ENCODE measurements around the gene MAP6.

The MAP6 gene

GRCh38 chr11:75558939-75559843, 109.6 kb downstream of the MAP6 start:
- no peak for DNase-seq
- H3K4me1 ChIP-seq (ENCODE audit: control insufficient read depth, insufficient read depth, low read length, poor library complexity, severe bottlenecking), result peaks cover 19% of the 10 kb centered on the region
- H3K9me3 ChIP-seq (ENCODE audit: control insufficient read depth, low read length), result no peaks in the 10 kb centered on the region
- H3K27ac ChIP-seq (ENCODE audit: insufficient read depth, low read length, poor library complexity, severe bottlenecking), result no peak overlapping the region
- no peaks in the 10 kb centered on the region for H3K36me3 ChIP-seq (ENCODE audit: control insufficient read depth, insufficient read depth, low read length)
- H3K4me3 ChIP-seq (ENCODE audit: insufficient read depth, low read depth, low read length, poor library complexity, severe bottlenecking), result no peak overlapping the region
- no peaks in the 10 kb centered on the region for H3K27me3 ChIP-seq (replicated peaks; ENCODE audit: control insufficient read depth, insufficient read depth, low read length, poor library complexity, severe bottlenecking)

- Histone ChIP-seq H3K4me3 (ENCODE audit: insufficient read depth, low read depth, low read length, poor library complexity, severe bottlenecking) (no peak overlapping the region), H3K4me1 (ENCODE audit: control insufficient read depth, insufficient read depth, low read length, poor library complexity, severe bottlenecking) (peaks cover 9% of the 10 kb centered on the region), H3K36me3 (ENCODE audit: control insufficient read depth, insufficient read depth, low read length) (no peaks in the 10 kb centered on the region), H3K9me3 (ENCODE audit: control insufficient read depth, low read length) (no peaks in the 10 kb centered on the region), H3K27ac (ENCODE audit: insufficient read depth, low read length, poor library complexity, severe bottlenecking) (no peak overlapping the region), H3K27me3 (replicated peaks; ENCODE audit: control insufficient read depth, insufficient read depth, low read length, poor library complexity, severe bottlenecking) (no peaks in the 10 kb centered on the region)
- DNase-seq, result no peak
Observed at GRCh38 chr11:75557666-75558494, 111.0 kb downstream of the MAP6 start.

GRCh38 chr11:75556275-75556674, 112.6 kb downstream of the MAP6 start:
- no peak overlapping the region for H3K27ac ChIP-seq (ENCODE audit: insufficient read depth, low read length, poor library complexity, severe bottlenecking)
- peaks cover under 1% of the 10 kb centered on the region for H3K4me1 ChIP-seq (ENCODE audit: control insufficient read depth, insufficient read depth, low read length, poor library complexity, severe bottlenecking)
- no peak for DNase-seq
- no peak overlapping the region for H3K4me3 ChIP-seq (ENCODE audit: insufficient read depth, low read depth, low read length, poor library complexity, severe bottlenecking)
- H3K27me3 ChIP-seq (replicated peaks; ENCODE audit: control insufficient read depth, insufficient read depth, low read length, poor library complexity, severe bottlenecking), result no peaks in the 10 kb centered on the region
- H3K36me3 ChIP-seq (ENCODE audit: control insufficient read depth, insufficient read depth, low read length), result no peaks in the 10 kb centered on the region
- H3K9me3 ChIP-seq (ENCODE audit: control insufficient read depth, low read length), result no peaks in the 10 kb centered on the region

DNA sequence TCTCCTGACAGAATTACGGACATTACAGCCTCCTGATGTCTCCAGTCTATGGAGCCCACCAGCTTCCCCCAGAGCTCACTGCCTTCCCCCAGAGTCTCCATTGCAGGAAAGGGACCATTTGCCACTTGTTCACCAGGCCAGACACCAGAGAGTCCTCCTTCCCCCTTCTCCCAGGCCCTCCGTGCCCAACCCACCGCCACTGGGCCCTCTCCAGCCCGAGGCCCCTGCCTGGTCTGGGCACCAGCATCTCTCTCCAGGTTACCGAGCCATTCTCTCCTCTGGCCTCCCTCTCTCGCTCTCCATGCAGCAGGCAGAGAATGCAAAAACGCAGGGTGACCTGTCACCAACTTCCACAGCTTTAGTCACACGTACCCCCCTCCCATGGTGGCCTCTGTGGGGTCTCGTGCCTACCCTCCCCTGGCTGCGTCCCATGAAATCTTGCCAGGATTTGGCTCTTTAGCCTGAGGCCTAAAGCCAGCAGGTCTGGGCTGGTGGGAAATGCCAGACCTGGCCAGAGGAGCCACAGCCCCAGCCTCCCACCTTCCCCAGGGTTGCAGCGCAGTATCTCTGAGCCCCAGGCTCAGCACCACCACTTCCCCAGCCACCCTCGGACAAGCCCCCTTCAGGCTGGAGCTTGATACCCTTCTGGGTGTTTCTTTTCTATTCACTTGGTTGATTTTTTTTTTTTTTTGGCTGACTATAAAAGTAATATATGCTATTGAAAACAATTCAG, 113.6 kb downstream of the MAP6 start:
- no peaks in the 10 kb centered on the region for H3K36me3 ChIP-seq (ENCODE audit: control insufficient read depth, insufficient read depth, low read length)
- H3K27ac ChIP-seq (ENCODE audit: insufficient read depth, low read length, poor library complexity, severe bottlenecking), result no peak overlapping the region
- no peaks in the 10 kb centered on the region for H3K4me1 ChIP-seq (ENCODE audit: control insufficient read depth, insufficient read depth, low read length, poor library complexity, severe bottlenecking)
- H3K27me3 ChIP-seq (replicated peaks; ENCODE audit: control insufficient read depth, insufficient read depth, low read length, poor library complexity, severe bottlenecking), result no peaks in the 10 kb centered on the region
- no peak for DNase-seq
- no peak overlapping the region for H3K4me3 ChIP-seq (ENCODE audit: insufficient read depth, low read depth, low read length, poor library complexity, severe bottlenecking)
- H3K9me3 ChIP-seq (ENCODE audit: control insufficient read depth, low read length), result no peaks in the 10 kb centered on the region

DNA sequence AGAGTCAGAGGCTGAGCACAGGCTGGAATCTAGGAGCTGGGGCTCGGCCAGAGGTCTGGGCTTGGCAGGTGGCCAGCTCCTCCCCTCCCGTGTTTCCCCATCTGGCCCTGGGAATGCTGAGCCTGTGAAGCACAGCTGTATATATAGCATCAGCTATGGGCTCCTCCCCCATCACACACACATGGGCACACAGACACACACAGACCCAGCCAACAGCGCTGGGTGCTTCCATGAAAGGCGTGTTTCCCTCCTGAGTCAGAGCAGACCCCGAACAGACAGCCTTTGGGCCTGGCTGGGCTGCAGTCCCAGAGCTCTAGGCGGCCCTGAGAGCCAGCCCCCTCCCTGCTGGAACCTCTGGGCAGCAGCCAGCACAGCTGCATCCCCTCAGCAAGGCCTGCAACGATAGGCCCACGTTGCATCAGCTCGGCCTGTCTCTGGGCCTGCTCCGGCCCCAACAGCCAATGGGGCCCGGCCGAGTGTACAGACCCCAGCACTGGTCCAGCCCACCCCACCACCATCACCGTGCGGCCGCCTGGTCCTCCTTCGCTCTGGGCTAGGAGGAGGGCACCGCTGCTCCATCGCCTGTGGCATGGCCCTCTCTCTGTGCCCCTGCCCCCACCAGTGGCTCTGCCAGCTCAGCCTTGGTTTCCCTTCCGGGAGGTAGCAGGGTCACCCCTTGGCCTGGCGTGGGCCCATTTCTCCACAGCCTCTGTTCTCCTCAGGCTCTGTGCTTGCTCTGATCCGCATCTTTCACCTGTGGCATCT, 114.4 kb downstream of the MAP6 start:
- no peak overlapping the region for H3K27ac ChIP-seq (ENCODE audit: insufficient read depth, low read length, poor library complexity, severe bottlenecking)
- no peak overlapping the region for H3K4me3 ChIP-seq (ENCODE audit: insufficient read depth, low read depth, low read length, poor library complexity, severe bottlenecking)
- H3K36me3 ChIP-seq (ENCODE audit: control insufficient read depth, insufficient read depth, low read length), result no peaks in the 10 kb centered on the region
- H3K27me3 ChIP-seq (replicated peaks; ENCODE audit: control insufficient read depth, insufficient read depth, low read length, poor library complexity, severe bottlenecking), result no peaks in the 10 kb centered on the region
- no peaks in the 10 kb centered on the region for H3K9me3 ChIP-seq (ENCODE audit: control insufficient read depth, low read length)
- no peak for DNase-seq
- H3K4me1 ChIP-seq (ENCODE audit: control insufficient read depth, insufficient read depth, low read length, poor library complexity, severe bottlenecking), result no peaks in the 10 kb centered on the region

DNA sequence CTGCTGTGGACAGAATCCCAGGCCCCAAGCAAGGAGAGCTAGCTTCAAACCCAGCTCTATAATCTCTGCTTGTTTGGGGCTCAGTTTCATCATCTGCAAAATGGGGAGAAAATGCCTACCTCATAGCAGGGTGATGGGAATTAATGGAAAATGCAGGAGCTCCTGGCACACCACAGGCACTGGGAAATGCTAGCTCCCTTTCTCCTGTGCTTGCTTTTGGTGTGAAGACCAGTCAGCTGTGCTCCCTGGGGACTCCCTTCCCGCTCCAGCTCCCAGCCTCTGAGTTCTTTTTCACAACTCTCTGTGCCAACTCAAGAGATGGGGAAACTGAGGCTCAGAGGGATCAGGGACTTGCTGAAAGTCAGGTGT, 115.0 kb downstream of the MAP6 start:
- Histone ChIP-seq H3K27ac (ENCODE audit: insufficient read depth, low read length, poor library complexity, severe bottlenecking) (no peak overlapping the region), H3K4me1 (ENCODE audit: control insufficient read depth, insufficient read depth, low read length, poor library complexity, severe bottlenecking) (no peaks in the 10 kb centered on the region), H3K27me3 (replicated peaks; ENCODE audit: control insufficient read depth, insufficient read depth, low read length, poor library complexity, severe bottlenecking) (no peaks in the 10 kb centered on the region), H3K9me3 (ENCODE audit: control insufficient read depth, low read length) (no peaks in the 10 kb centered on the region), H3K4me3 (ENCODE audit: insufficient read depth, low read depth, low read length, poor library complexity, severe bottlenecking) (no peak overlapping the region), H3K36me3 (ENCODE audit: control insufficient read depth, insufficient read depth, low read length) (no peaks in the 10 kb centered on the region)
- no peak for DNase-seq

- Histone ChIP-seq H3K36me3 (ENCODE audit: control insufficient read depth, insufficient read depth, low read length) (no peaks in the 10 kb centered on the region), H3K9me3 (ENCODE audit: control insufficient read depth, low read length) (no peaks in the 10 kb centered on the region), H3K27me3 (replicated peaks; ENCODE audit: control insufficient read depth, insufficient read depth, low read length, poor library complexity, severe bottlenecking) (no peaks in the 10 kb centered on the region), H3K4me1 (ENCODE audit: control insufficient read depth, insufficient read depth, low read length, poor library complexity, severe bottlenecking) (no peaks in the 10 kb centered on the region), H3K4me3 (ENCODE audit: insufficient read depth, low read depth, low read length, poor library complexity, severe bottlenecking) (no peak overlapping the region), H3K27ac (ENCODE audit: insufficient read depth, low read length, poor library complexity, severe bottlenecking) (no peak overlapping the region)
- no peak for DNase-seq
Observed at GRCh38 chr11:75553182-75553581, 115.7 kb downstream of the MAP6 start.

DNA sequence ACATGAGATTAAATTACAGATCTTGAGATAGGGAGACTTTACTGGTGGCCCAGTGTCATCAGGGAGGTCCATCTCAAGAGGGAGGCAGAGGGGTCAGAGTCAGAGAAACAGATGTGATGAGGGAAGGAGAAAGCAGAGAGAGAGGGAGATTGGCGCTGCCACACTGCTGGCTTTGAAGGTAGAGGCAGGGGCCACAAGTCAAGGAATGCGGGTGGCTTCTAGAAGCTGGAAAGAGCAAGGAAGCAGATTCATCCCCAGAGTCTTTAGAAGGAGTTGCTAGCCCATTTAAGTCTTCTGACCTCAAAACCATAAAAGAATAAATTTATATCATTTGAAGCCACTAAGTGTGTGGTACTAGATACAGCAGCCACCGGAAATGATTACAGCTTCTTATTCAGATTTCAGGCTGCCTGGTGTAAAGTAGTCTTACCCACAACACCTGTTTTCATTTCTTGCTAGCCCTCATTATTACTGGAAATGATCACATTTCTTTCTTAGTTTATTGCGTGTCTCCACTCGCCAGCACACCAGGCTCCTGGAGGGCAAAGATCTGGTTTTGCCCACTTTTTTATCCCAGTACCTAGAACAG, 119.4 kb downstream of the MAP6 start:
- no peaks in the 10 kb centered on the region for H3K36me3 ChIP-seq (ENCODE audit: control insufficient read depth, insufficient read depth, low read length)
- no peak overlapping the region for H3K27ac ChIP-seq (ENCODE audit: insufficient read depth, low read length, poor library complexity, severe bottlenecking)
- no peaks in the 10 kb centered on the region for H3K9me3 ChIP-seq (ENCODE audit: control insufficient read depth, low read length)
- no peak overlapping the region for H3K4me3 ChIP-seq (ENCODE audit: insufficient read depth, low read depth, low read length, poor library complexity, severe bottlenecking)
- no peaks in the 10 kb centered on the region for H3K27me3 ChIP-seq (replicated peaks; ENCODE audit: control insufficient read depth, insufficient read depth, low read length, poor library complexity, severe bottlenecking)
- DNase-seq, result no peak
- no peaks in the 10 kb centered on the region for H3K4me1 ChIP-seq (ENCODE audit: control insufficient read depth, insufficient read depth, low read length, poor library complexity, severe bottlenecking)

GRCh38 chr11:75548595-75549272, 120.1 kb downstream of the MAP6 start:
- no peak for DNase-seq

More at GRCh38 chr11:75548595-75549272, 120.1 kb downstream of the MAP6 start:
- H3K4me1 ChIP-seq (ENCODE audit: control insufficient read depth, insufficient read depth, low read length, poor library complexity, severe bottlenecking), result no peaks in the 10 kb centered on the region
- H3K9me3 ChIP-seq (ENCODE audit: control insufficient read depth, low read length), result no peaks in the 10 kb centered on the region
- H3K27me3 ChIP-seq (replicated peaks; ENCODE audit: control insufficient read depth, insufficient read depth, low read length, poor library complexity, severe bottlenecking), result no peaks in the 10 kb centered on the region
- no peak overlapping the region for H3K4me3 ChIP-seq (ENCODE audit: insufficient read depth, low read depth, low read length, poor library complexity, severe bottlenecking)
- no peak overlapping the region for H3K27ac ChIP-seq (ENCODE audit: insufficient read depth, low read length, poor library complexity, severe bottlenecking)
- no peaks in the 10 kb centered on the region for H3K36me3 ChIP-seq (ENCODE audit: control insufficient read depth, insufficient read depth, low read length)

Data from effector memory CD4-positive, alpha-beta T cell (primary cell).